Measurements from ENCODE around the gene PER2.

PER2 gene

DNA sequence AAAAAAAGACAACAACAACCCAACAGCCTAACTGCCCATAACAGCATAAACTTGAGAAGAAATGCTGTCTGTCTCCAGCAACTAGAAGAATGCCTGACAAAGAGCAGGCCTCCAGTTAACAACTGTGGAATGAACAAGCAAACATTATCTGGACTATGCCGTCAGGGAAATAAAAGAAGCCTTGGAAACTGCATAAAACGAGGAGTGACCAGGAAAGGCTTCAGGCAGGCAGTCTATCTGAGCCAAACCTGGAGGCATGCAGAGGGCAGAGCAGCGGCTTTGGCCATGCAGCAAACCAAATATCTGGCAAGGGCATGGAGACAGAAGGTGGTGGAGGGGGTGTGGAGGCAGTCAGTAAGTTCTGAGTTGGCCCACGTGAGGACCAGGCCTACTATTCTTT lies 59.7 kb downstream of the PER2 start:
- Histone ChIP-seq H3K9ac (ENCODE audit: low read length) (no peak overlapping the region), H3K27ac (ENCODE audit: low read length) (no peak overlapping the region), H3K36me3 (ENCODE audit: control insufficient read depth, low read depth, low read length) (no peaks in the 10 kb centered on the region), H3K9me3 (ENCODE audit: control insufficient read depth, low read depth, low read length) (no peaks in the 10 kb centered on the region), H3K27me3 (ENCODE audit: control insufficient read depth, insufficient read depth, low read length) (peaks cover 22% of the 10 kb centered on the region), H3K4me3 (ENCODE audit: low read length) (no peak overlapping the region), H3K4me1 (ENCODE audit: control insufficient read depth, low read depth, low read length) (peaks cover 3% of the 10 kb centered on the region)

DNA sequence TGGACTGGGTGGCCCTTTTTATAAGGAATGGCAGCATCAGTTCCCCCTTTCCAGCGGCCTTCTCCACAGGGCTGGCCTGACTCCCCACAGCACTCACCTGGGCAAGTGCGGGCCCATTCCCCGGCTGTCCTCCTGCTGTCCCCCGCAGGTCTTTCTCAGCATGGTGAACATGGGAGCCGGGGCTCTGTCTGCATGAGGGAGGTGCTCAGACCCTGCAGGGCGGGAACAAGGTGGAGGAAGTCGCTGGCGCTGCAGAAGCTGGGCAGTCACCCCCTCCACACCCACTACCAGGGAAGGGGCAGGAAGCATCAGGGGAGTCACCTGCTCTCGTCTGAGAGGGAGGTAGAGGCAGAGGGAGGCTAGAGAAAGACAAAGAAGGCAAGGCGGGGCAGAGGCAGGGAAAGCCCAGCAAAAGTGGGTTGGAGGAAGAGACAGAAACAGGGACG lies 60.8 kb downstream of the PER2 start:
- H3K36me3 ChIP-seq (ENCODE audit: control insufficient read depth, low read depth, low read length): no peaks in the 10 kb centered on the region
- peaks cover 3% of the 10 kb centered on the region for H3K4me1 ChIP-seq (ENCODE audit: control insufficient read depth, low read depth, low read length)
- peaks cover 22% of the 10 kb centered on the region for H3K27me3 ChIP-seq (ENCODE audit: control insufficient read depth, insufficient read depth, low read length)
- H3K4me3 ChIP-seq (ENCODE audit: low read length): no peak overlapping the region
- H3K9ac ChIP-seq (ENCODE audit: low read length): no peak overlapping the region
- H3K27ac ChIP-seq (ENCODE audit: low read length): no peak overlapping the region
- no peaks in the 10 kb centered on the region for H3K9me3 ChIP-seq (ENCODE audit: control insufficient read depth, low read depth, low read length)

DNA sequence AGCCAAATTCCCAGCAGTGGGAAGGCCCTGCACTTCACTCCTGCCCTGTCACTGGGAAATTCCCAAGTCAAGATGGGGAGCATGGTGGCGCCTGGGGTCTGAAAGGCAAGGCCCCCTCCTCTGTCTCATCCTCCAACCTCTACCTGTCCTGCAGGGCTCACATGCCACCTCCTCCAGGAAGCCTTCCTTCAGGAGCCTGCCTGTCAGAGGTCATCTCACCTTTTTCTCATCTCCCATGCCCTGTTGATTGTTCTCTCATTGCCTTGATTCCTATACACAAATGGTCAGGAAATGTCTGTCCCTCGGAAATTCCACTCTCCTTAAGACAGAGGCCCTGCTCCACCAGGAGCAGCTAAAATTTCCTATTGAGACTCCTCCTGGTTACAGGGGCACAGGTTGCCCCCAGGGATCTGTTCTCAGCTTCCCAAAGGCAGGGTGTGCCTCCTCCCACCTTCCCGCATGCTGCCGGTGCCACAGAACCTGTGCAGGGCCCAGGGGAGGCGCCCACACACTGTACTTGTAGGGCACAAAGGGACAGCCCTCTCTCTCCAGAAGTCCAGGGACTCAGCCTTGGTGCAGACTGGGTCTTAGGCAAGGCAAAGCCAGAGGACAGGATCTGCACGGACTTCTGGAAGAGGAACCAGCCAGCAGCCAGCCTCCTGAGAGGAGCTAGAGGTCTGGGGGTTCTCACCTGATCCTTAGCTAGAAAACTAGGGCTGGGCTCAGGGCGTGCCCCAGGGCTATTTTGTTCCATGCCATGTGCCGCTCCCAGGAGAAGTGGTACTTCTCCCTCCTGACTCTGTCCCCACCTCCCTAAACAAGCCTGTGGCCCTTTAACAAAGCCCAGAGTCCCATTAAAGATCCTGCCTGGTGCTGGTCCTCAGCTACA lies 61.5 kb downstream of the PER2 start:
- H3K36me3 ChIP-seq (ENCODE audit: control insufficient read depth, low read depth, low read length): no peaks in the 10 kb centered on the region
- H3K4me3 ChIP-seq (ENCODE audit: low read length): no peak overlapping the region
- no peak overlapping the region for H3K27ac ChIP-seq (ENCODE audit: low read length)
- H3K4me1 ChIP-seq (ENCODE audit: control insufficient read depth, low read depth, low read length): peaks cover 3% of the 10 kb centered on the region
- H3K9ac ChIP-seq (ENCODE audit: low read length): no peak overlapping the region
- peaks cover 22% of the 10 kb centered on the region for H3K27me3 ChIP-seq (ENCODE audit: control insufficient read depth, insufficient read depth, low read length)
- H3K9me3 ChIP-seq (ENCODE audit: control insufficient read depth, low read depth, low read length): no peaks in the 10 kb centered on the region

DNA sequence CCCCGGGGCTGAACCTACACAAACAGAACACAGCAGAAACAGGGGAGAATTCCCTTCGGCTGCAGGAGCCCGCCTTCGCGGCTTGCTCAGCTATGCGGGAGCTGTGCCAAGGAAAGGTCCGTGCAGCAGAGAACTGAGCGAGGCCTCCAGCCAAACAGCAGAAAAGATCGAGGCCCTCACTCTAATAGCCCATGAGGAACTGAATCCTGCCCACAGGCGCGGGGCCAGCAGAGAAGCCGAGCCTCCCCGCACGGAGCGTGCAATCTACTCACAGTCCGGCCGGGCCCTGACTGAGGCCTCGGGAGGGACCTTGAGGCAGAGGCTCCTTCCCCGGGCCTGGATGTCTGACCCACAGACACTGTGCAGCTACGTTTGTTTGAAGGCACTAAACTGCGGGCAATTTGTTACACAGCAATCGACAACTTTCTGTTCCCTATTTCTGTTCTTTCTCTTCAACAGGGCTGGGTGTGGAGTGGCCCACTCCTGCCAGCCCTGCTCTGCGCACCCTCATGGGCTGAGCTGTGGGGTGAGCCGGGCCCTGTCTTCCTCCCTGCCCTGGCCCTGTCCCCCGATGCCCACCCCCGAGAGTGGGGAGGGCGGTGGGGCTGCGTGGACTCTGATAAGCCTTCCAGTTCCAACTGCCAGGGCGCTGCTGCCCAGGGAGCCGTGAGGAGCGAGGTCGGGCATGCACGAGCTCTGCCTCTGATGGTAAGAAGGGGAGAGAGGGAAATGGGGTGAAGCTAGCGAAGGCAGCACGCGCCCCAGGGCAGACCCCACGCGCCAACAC lies 62.3 kb downstream of the PER2 start:
- Histone ChIP-seq H3K4me3 (ENCODE audit: low read length) (no peak overlapping the region), H3K27me3 (ENCODE audit: control insufficient read depth, insufficient read depth, low read length) (peaks cover 19% of the 10 kb centered on the region), H3K9ac (ENCODE audit: low read length) (no peak overlapping the region), H3K4me1 (ENCODE audit: control insufficient read depth, low read depth, low read length) (peaks cover 3% of the 10 kb centered on the region), H3K9me3 (ENCODE audit: control insufficient read depth, low read depth, low read length) (no peaks in the 10 kb centered on the region), H3K36me3 (ENCODE audit: control insufficient read depth, low read depth, low read length) (no peaks in the 10 kb centered on the region), H3K27ac (ENCODE audit: low read length) (no peak overlapping the region)

DNA sequence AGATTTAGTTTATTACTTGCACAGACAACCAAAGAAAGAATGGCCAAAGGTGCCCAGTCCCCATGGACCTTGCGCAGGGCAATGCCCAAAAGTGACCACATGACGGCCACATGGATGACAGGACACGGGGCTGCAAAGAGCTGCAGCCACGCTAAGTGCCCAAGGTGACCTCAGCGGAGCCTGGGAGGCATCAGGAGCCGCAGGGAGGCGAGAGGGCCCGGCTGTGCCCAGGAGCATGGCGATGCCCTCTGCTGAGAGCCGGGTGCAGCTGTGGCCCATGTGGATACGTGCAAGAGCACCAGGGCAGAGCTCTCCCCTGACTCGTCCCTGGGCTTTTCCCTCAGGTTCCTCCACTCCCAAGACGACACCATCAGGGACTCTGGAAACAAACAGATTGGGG lies 63.3 kb downstream of the PER2 start:
- Histone ChIP-seq H3K4me1 (ENCODE audit: control insufficient read depth, low read depth, low read length) (no peaks in the 10 kb centered on the region), H3K9me3 (ENCODE audit: control insufficient read depth, low read depth, low read length) (no peaks in the 10 kb centered on the region), H3K27me3 (ENCODE audit: control insufficient read depth, insufficient read depth, low read length) (peaks cover 9% of the 10 kb centered on the region), H3K9ac (ENCODE audit: low read length) (no peak overlapping the region), H3K4me3 (ENCODE audit: low read length) (no peak overlapping the region), H3K27ac (ENCODE audit: low read length) (no peak overlapping the region), H3K36me3 (ENCODE audit: control insufficient read depth, low read depth, low read length) (no peaks in the 10 kb centered on the region)

DNA sequence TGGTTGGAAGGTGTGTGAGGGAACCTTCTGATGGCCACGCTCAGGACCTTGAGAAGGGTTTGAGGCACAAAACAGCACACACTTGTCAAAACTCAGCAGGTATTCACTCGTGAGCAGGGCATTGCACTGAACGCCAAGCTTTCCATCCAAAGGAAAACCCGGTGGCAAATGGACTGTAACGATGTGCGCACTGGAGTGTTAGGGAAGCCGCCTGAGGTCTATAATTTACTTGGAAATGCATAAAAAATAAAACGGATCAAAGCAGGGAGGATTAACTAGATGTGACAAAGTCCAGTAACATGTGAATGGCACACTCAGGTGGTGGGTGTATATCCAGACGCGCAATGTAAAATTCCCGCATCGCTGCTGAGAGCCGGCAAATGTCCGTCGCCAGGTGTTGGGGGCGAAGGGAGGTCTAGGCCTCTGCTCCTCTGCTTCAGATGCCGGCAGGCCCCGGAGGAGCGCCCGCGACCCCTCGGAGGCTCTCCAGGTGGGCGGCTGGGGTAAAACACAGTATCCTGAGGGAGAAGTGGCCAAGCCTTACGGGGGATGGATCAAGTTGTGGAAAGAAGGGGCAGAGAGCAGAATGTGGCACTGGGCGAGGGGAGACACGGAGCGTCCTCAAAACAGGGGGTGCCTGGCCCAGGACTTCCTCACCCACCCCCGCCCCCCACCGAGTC lies 63.9 kb downstream of the PER2 start:
- Histone ChIP-seq H3K4me1 (ENCODE audit: control insufficient read depth, low read depth, low read length) (no peaks in the 10 kb centered on the region), H3K27me3 (ENCODE audit: control insufficient read depth, insufficient read depth, low read length) (peaks cover 3% of the 10 kb centered on the region)

DNA sequence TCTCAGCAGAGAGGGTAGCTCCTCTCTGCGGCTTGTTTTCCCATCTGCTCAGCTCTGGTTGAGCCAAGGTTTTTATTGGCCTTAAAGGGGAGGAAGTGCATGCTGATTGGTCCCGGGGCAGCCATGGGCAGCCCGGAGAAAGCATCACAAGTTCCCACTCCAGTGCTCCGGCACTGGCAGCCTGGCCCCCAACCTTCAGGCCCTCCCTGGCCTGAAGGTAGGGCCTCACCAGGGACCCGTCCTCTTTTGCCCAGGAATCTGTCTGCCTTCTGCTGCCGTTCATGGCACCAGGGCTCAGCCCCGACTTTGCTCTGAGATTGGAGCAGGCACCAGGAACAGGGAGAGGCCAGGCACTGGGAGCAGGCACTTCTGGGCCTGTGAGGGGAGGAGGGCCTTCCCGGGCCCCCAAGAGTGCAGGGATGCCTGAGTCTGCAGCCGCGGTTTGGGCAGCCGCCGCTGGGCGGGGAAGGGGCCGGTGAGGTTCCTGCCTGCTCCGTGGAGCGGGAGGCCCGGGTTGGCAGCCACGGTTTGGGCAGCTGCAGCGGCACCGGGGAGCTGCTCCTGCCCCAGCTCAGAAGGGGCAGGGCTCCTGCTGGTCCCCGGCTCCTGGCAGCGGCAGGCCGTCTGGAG lies 67.4 kb downstream of the PER2 start:
- Histone ChIP-seq H3K4me1 (ENCODE audit: control insufficient read depth, low read depth, low read length) (no peaks in the 10 kb centered on the region), H3K9ac (ENCODE audit: low read length) (no peak overlapping the region), H3K36me3 (ENCODE audit: control insufficient read depth, low read depth, low read length) (no peaks in the 10 kb centered on the region), H3K27me3 (ENCODE audit: control insufficient read depth, insufficient read depth, low read length) (no peaks in the 10 kb centered on the region), H3K4me3 (ENCODE audit: low read length) (no peak overlapping the region), H3K9me3 (ENCODE audit: control insufficient read depth, low read depth, low read length) (no peaks in the 10 kb centered on the region), H3K27ac (ENCODE audit: low read length) (no peak overlapping the region)

More for the DNA sequence above, 63.9 kb downstream of the PER2 start:
- no peak overlapping the region for H3K9ac ChIP-seq (ENCODE audit: low read length)
- no peak overlapping the region for H3K27ac ChIP-seq (ENCODE audit: low read length)
- no peaks in the 10 kb centered on the region for H3K9me3 ChIP-seq (ENCODE audit: control insufficient read depth, low read depth, low read length)
- no peak overlapping the region for H3K4me3 ChIP-seq (ENCODE audit: low read length)
- H3K36me3 ChIP-seq (ENCODE audit: control insufficient read depth, low read depth, low read length): no peaks in the 10 kb centered on the region

DNA sequence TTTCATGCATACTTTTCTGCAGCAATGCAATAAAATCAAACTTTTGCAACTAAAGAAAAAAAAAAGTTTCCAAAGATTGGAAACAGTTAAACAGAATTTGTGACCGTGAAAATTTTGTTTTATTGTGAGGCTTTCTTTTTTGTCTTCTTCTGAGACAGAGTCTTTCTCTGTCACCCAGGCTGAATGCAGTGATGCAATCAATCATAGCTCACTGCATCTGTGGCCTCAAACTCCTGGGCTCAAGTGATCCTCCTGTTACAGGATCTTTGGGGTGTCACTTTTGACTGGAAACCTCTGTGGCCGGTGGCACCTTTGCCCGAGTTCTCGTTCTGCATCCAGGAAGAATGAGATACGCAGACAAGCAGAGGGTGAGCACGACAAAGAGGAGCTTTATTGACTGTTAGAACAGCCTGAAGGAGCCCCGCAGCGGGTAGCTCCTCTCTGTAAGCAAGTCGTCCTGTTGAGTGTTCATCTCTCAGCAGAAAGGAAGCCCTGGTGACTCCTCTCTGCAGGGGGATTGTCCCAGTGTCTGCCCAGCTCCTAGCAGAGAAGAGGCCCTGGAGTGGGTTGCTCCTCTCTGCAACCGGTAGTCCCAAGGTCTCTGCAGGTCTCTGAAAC lies 68.0 kb downstream of the PER2 start:
- H3K9ac ChIP-seq (ENCODE audit: low read length): no peak overlapping the region
- no peaks in the 10 kb centered on the region for H3K27me3 ChIP-seq (ENCODE audit: control insufficient read depth, insufficient read depth, low read length)
- no peaks in the 10 kb centered on the region for H3K4me1 ChIP-seq (ENCODE audit: control insufficient read depth, low read depth, low read length)
- H3K36me3 ChIP-seq (ENCODE audit: control insufficient read depth, low read depth, low read length): no peaks in the 10 kb centered on the region
- no peaks in the 10 kb centered on the region for H3K9me3 ChIP-seq (ENCODE audit: control insufficient read depth, low read depth, low read length)
- H3K27ac ChIP-seq (ENCODE audit: low read length): no peak overlapping the region
- H3K4me3 ChIP-seq (ENCODE audit: low read length): no peak overlapping the region

DNA sequence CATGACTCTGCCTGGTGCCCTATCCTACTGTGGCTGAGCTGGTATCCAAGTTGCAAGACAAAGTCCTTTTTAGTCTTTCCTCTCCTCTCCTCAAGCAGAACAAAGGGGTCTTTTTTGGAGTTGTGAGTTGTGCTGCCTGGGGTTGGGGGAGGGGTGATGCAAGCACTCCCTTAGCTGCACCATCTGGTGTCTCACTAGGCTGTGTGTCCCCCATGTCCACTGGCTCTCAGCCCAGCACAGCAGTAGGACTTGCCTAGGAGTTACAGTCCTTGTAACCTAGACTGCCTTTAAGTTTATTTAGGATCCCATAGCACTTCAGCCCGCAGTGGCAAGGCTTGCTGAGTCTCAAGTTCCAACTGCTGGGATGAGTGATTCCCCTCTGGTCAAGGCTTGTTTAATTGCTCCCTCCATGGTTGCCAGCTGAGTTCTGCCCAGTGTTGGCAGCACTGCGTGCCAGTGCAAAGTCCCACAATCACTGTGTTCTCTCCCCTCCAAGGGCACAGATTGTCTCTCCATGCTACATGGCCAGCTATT lies 71.7 kb downstream of the PER2 start:
- Histone ChIP-seq H3K36me3 (ENCODE audit: control insufficient read depth, low read depth, low read length) (no peaks in the 10 kb centered on the region), H3K9ac (ENCODE audit: low read length) (no peak overlapping the region), H3K4me3 (ENCODE audit: low read length) (no peak overlapping the region), H3K9me3 (ENCODE audit: control insufficient read depth, low read depth, low read length) (no peaks in the 10 kb centered on the region), H3K27ac (ENCODE audit: low read length) (no peak overlapping the region), H3K27me3 (ENCODE audit: control insufficient read depth, insufficient read depth, low read length) (no peaks in the 10 kb centered on the region), H3K4me1 (ENCODE audit: control insufficient read depth, low read depth, low read length) (no peaks in the 10 kb centered on the region)

DNA sequence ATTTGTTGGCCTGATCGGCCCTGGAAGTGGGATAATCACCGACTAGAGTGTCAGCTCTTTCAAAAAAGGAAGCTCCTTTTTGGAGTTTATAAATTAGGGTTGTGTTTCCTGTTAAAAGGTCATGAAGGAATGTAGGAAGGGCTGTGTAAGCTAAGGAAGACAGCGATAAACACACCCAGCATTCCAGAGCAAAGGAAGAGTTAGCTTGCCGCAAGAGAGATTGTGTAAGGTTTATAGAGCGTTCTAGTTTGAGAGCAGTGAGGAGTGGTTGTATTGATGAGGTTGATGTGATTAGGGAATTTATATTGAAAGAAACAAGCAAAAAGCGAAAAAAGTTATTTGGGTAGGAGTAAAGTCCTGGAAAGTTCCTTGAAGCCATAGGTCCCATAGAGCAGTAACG lies 81.4 kb downstream of the PER2 start:
- Histone ChIP-seq H3K4me3 (ENCODE audit: low read length) (no peak overlapping the region), H3K4me1 (ENCODE audit: control insufficient read depth, low read depth, low read length) (no peaks in the 10 kb centered on the region), H3K27me3 (ENCODE audit: control insufficient read depth, insufficient read depth, low read length) (peaks cover 16% of the 10 kb centered on the region), H3K9ac (ENCODE audit: low read length) (no peak overlapping the region), H3K36me3 (ENCODE audit: control insufficient read depth, low read depth, low read length) (no peaks in the 10 kb centered on the region), H3K27ac (ENCODE audit: low read length) (no peak overlapping the region), H3K9me3 (ENCODE audit: control insufficient read depth, low read depth, low read length) (no peaks in the 10 kb centered on the region)

Measured in iPS-18a (cell line).